ENCODE results near the gene SGSM1. TPM values are rescaled to one million over a fixed set of nuclear protein-coding genes. Genes with fewer than 3 reads are reported as not detected.

SGSM1 gene
- total RNA-seq, 1 donor from 2014 or later = 0.07 TPM

DNA sequence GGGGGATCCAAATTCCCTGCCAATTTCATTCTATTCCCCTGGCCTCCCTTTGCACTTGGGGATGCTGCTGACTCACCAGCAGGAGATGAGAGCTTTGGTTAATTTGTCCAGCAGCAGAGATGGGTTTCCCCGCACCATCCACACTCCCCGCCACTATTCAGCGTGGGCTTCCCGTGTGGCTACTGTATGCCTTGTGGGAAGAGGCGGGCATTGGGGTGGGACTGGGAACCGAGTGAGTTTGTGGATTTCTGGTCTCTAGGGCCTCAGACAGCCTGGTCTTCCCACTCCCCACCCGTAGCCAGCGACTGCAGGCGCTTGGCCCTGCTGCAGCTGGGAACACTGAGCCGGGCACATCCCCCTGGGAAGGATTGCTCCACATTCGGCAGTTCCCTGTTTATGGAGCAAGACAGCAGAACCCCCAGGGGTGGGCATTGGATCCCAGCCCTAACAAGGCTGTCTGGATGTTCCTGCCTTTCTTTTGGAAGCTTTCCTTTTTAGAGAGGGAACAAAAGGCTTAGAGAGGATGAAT, 169.9 kb downstream of the SGSM1 start:
- no peak for DNase-seq (ENCODE audit: low spot score)
- intact Hi-C loops (cut with micrococcal nuclease) = no loop called here
- H3K4me3 Mint-ChIP-seq (ENCODE audit: low read depth) = no peak overlapping the region
- H3K27ac Mint-ChIP-seq = no peak overlapping the region
- no peaks in the 10 kb centered on the region for H3K9me3 Mint-ChIP-seq
- peaks cover 2% of the 10 kb centered on the region for H3K4me1 Mint-ChIP-seq (ENCODE audit: low read depth)
- peaks cover 6% of the 10 kb centered on the region for H3K27me3 Mint-ChIP-seq (ENCODE audit: low read depth)
- H3K36me3 Mint-ChIP-seq (ENCODE audit: low read depth) = no peaks in the 10 kb centered on the region

DNA sequence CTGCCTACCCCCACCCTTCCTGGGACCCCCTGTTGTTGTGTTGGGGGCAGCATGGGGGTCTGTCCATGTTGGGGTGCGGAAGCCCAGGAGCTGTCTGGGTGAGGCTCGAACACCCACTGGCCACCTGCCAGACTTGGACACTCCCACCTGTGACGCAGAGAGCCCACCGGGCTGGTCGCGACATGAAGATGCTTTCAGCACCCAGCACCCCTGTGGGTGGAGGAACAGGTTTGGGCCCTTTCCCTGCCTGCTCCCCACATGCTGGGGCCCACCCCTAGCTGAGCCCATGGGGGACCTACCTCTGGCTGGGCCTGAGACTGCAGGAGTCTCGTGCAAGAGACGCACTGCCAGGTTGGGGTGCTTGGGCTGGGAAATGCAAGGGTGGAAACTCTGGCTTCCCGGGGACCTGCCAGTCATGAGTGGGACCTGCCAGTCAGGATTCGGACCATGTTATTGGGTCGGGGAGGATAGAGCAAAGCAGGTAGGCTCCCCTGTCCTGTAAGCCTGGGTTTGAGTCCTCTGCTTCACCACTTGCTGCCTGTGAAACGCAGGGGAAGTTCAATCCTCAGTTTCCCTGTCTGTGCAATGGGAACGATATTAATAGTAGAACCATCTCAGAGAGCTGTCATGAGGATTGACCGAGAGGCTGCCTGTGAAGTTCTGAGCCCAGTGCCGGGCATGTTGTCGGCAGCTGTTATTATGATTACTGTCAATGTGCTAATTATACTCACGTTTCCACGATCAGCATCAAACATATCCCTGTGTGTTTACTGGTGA, 170.6 kb downstream of the SGSM1 start:
- Mint-ChIP-seq H3K27ac (no peak overlapping the region), H3K36me3 (ENCODE audit: low read depth) (no peaks in the 10 kb centered on the region), H3K4me3 (ENCODE audit: low read depth) (no peak overlapping the region), H3K27me3 (ENCODE audit: low read depth) (peaks cover 7% of the 10 kb centered on the region), H3K4me1 (ENCODE audit: low read depth) (peaks cover 2% of the 10 kb centered on the region), H3K9me3 (no peaks in the 10 kb centered on the region)
- intact Hi-C loops (cut with micrococcal nuclease) = no loop called here
- DNase-seq (ENCODE audit: low spot score) = no peak

Other genes starting within 250 kb of the SGSM1 start
- 4.5 and 4.7 TPM in 2 replicates for gene LRRC75B, start 213.1 kb upstream of the SGSM1 start, total RNA-seq
- gene GGT1, start 203.0 kb upstream of the SGSM1 start, total RNA-seq = 46.2 and 47.0 TPM in 2 replicates
- gene PIWIL3, start 31.5 kb upstream of the SGSM1 start, total RNA-seq = not detected in 2 replicates
- not detected in 2 replicates for gene LHFPL7, start 140.5 kb downstream of the SGSM1 start, total RNA-seq
- gene KIAA1671, start 146.5 kb downstream of the SGSM1 start, total RNA-seq = 10.5 TPM in 2 replicates